HL-60 (cell line): ENCODE results near the gene GAB2.

Experiments
- DNase-seq, 2 experiments: peaks; one replicate each; pipeline ENCODE4 v3.0.0-alpha.2; 2010 to 2020; ENCODE audit warnings: low read depth in 1 of 2, low spot score in 1 of 2
- H3K27ac ChIP-seq: fragments of 250-450 bp; sonication (Bioruptor Pico); replicated peaks from 2 replicates; pipeline ENCODE4 v1.5.1; 2020; ENCODE audit warnings: mild to moderate bottlenecking, moderate library complexity
- H3K27me3 ChIP-seq: fragments of 250-450 bp; sonication (Bioruptor Pico); 2 replicates; pipeline ENCODE4 v1.5.1; 2021; ENCODE audit warnings: mild to moderate bottlenecking, moderate library complexity; ENCODE audit not compliant: insufficient read depth, poor library complexity, severe bottlenecking
- H3K4me3 ChIP-seq: replicated peaks from 2 replicates; pipeline ENCODE4 v1.5.1; 2011; ENCODE audit warnings: mild to moderate bottlenecking, control low read depth, low read length; ENCODE audit not compliant: insufficient read depth
- CTCF ChIP-seq: IDR thresholded peaks from one replicate; pipeline ENCODE4 v1.5.1; 2011; ENCODE audit warnings: low read length, control low read depth, inconsistent platforms; ENCODE audit not compliant: insufficient read depth
- GABPA ChIP-seq: IDR thresholded peaks from 2 replicates; pipeline ENCODE4 v1.6.1; 2012; ENCODE audit warnings: low read depth
- POLR2AphosphoS5 ChIP-seq: IDR thresholded peaks from 2 replicates; pipeline ENCODE4 v1.6.1; 2012; ENCODE audit warnings: low read depth
- SPI1 ChIP-seq: IDR thresholded peaks from 2 replicates; pipeline ENCODE4 v1.6.1; 2012; ENCODE audit warnings: low read depth, mild to moderate bottlenecking, borderline replicate concordance
- TF ChIP-seq, protein P1 (sequence below): IDR thresholded peaks from 2 replicates; pipeline ENCODE4 v1.6.1; 2012; ENCODE audit warnings: low read depth; ENCODE audit not compliant: insufficient replicate concordance

GAB2 gene

GRCh38 chr11:78341841-78342240 lies 75.8 kb downstream of the GAB2 start:
- TF ChIP-seq, protein P1, sequence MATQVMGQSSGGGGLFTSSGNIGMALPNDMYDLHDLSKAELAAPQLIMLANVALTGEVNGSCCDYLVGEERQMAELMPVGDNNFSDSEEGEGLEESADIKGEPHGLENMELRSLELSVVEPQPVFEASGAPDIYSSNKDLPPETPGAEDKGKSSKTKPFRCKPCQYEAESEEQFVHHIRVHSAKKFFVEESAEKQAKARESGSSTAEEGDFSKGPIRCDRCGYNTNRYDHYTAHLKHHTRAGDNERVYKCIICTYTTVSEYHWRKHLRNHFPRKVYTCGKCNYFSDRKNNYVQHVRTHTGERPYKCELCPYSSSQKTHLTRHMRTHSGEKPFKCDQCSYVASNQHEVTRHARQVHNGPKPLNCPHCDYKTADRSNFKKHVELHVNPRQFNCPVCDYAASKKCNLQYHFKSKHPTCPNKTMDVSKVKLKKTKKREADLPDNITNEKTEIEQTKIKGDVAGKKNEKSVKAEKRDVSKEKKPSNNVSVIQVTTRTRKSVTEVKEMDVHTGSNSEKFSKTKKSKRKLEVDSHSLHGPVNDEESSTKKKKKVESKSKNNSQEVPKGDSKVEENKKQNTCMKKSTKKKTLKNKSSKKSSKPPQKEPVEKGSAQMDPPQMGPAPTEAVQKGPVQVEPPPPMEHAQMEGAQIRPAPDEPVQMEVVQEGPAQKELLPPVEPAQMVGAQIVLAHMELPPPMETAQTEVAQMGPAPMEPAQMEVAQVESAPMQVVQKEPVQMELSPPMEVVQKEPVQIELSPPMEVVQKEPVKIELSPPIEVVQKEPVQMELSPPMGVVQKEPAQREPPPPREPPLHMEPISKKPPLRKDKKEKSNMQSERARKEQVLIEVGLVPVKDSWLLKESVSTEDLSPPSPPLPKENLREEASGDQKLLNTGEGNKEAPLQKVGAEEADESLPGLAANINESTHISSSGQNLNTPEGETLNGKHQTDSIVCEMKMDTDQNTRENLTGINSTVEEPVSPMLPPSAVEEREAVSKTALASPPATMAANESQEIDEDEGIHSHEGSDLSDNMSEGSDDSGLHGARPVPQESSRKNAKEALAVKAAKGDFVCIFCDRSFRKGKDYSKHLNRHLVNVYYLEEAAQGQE, result no peak
- TF ChIP-seq POLR2AphosphoS5 (no peak), SPI1 (no peak), GABPA (no peak), CTCF (no peak)
- Histone ChIP-seq H3K27ac (no peak overlapping the region), H3K27me3 (no peaks in the 10 kb centered on the region), H3K4me3 (no peak overlapping the region)
- DNase-seq, result no peak

- TF ChIP-seq CTCF (no peak), POLR2AphosphoS5 (no peak), SPI1 (no peak), GABPA (no peak)
- TF ChIP-seq, protein P1, result no peak
- no peak overlapping the region for H3K27ac ChIP-seq
- H3K4me3 ChIP-seq, result no peak overlapping the region
- DNase-seq, result no peak
- no peaks in the 10 kb centered on the region for H3K27me3 ChIP-seq
Measured at GRCh38 chr11:78340530-78340929, 77.1 kb downstream of the GAB2 start.

- H3K27me3 ChIP-seq, result no peaks in the 10 kb centered on the region
- TF ChIP-seq POLR2AphosphoS5, result no peak
- no peak for TF ChIP-seq SPI1
- TF ChIP-seq, protein P1, result no peak
- TF ChIP-seq CTCF, result no peak
- TF ChIP-seq GABPA, result no peak
- no peak for DNase-seq
- H3K4me3 ChIP-seq, result no peak overlapping the region
- no peak overlapping the region for H3K27ac ChIP-seq
Measured at GRCh38 chr11:78339945-78340344, 77.7 kb downstream of the GAB2 start.
